ENCODE measurements around the gene USP17L26.
"Not testable (repeated sequence)": the region's sequence is repeated elsewhere in the genome, so short reads cannot be mapped to it uniquely, and the experiment has no call there.

USP17L26 gene, protein sequence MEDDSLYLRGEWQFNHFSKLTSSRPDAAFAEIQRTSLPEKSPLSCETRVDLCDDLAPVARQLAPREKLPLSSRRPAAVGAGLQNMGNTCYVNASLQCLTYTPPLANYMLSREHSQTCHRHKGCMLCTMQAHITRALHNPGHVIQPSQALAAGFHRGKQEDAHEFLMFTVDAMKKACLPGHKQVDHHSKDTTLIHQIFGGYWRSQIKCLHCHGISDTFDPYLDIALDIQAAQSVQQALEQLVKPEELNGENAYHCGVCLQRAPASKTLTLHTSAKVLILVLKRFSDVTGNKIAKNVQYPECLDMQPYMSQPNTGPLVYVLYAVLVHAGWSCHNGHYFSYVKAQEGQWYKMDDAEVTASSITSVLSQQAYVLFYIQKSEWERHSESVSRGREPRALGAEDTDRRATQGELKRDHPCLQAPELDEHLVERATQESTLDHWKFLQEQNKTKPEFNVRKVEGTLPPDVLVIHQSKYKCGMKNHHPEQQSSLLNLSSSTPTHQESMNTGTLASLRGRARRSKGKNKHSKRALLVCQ

DNA sequence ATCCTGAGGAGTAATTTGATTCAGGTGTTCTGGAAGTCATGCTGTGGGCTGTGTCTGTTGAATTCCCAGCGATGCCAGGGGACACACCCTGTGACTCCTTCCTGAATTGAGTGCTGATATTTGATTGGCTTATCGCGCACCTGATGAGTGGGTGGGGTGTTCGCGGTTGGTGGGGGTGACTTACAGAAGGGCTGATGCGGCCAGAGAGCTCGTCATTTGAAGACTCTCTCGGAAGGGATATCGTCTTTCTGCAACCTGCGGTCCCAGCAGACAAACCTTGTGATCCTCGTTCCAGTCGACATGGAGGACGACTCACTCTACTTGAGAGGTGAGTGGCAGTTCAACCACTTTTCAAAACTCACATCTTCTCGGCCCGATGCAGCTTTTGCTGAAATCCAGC lies at the start of gene USP17L26:
Gene USP17L26, plus strand, starts transcription at position 301 of the 400 bp plus-strand sequence. Its CDS starts 0 bp downstream, at position 301.
- in situ Hi-C loops (cut with MboI; ENCODE audit: low sequenced_read_pairs), result not testable (repeated sequence)

DNA sequence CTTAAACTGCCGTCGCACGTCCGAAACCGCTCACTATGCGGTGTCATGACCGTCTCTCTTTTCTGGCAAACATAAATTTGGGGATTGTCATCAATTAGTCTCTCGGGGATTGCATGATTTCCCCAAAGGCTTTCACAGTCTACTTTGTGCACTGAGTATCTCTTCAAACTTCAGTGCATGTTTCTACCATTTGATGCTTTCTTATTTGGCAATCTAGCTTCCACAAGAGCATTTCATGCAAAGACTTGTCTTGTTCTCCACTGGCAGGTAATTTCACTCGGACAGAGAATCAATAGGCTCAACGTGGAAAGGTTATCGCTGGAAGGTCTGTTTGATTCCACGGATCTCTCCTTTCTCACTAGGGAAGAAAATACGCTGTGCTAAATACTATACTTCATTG lies 10.3 kb upstream of the USP17L26 start:
- in situ Hi-C loops (cut with MboI; ENCODE audit: low sequenced_read_pairs), result not testable (repeated sequence)

DNA sequence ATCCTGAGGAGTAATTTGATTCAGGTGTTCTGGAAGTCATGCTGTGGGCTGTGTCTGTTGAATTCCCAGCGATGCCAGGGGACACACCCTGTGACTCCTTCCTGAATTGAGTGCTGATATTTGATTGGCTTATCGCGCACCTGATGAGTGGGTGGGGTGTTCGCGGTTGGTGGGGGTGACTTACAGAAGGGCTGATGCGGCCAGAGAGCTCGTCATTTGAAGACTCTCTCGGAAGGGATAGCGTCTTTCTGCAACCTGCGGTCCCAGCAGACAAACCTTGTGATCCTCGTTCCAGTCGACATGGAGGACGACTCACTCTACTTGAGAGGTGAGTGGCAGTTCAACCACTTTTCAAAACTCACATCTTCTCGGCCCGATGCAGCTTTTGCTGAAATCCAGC lies 9.6 kb upstream of the USP17L26 start, which contains the start of gene USP17L24:
Gene USP17L24, plus strand, starts transcription at position 301 of the 400 bp plus-strand sequence. Its CDS starts 0 bp downstream, at position 301.
- in situ Hi-C loops (cut with MboI; ENCODE audit: low sequenced_read_pairs), result not testable (repeated sequence)

DNA sequence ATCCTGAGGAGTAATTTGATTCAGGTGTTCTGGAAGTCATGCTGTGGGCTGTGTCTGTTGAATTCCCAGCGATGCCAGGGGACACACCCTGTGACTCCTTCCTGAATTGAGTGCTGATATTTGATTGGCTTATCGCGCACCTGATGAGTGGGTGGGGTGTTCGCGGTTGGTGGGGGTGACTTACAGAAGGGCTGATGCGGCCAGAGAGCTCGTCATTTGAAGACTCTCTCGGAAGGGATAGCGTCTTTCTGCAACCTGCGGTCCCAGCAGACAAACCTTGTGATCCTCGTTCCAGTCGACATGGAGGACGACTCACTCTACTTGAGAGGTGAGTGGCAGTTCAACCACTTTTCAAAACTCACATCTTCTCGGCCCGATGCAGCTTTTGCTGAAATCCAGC lies 4.8 kb upstream of the USP17L26 start, which contains the start of gene USP17L25:
Gene USP17L25, plus strand, starts transcription at position 301 of the 400 bp plus-strand sequence. Its CDS starts 0 bp downstream, at position 301.
- in situ Hi-C loops (cut with MboI; ENCODE audit: low sequenced_read_pairs), result not testable (repeated sequence)

DNA sequence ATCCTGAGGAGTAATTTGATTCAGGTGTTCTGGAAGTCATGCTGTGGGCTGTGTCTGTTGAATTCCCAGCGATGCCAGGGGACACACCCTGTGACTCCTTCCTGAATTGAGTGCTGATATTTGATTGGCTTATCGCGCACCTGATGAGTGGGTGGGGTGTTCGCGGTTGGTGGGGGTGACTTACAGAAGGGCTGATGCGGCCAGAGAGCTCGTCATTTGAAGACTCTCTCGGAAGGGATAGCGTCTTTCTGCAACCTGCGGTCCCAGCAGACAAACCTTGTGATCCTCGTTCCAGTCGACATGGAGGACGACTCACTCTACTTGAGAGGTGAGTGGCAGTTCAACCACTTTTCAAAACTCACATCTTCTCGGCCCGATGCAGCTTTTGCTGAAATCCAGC lies 4.6 kb downstream of the USP17L26 start, which contains the start of gene USP17L5:
Gene USP17L5, plus strand, starts transcription at position 301 of the 400 bp plus-strand sequence. Its CDS starts 0 bp downstream, at position 301.
- in situ Hi-C loops (cut with MboI; ENCODE audit: low sequenced_read_pairs), result not testable (repeated sequence)

DNA sequence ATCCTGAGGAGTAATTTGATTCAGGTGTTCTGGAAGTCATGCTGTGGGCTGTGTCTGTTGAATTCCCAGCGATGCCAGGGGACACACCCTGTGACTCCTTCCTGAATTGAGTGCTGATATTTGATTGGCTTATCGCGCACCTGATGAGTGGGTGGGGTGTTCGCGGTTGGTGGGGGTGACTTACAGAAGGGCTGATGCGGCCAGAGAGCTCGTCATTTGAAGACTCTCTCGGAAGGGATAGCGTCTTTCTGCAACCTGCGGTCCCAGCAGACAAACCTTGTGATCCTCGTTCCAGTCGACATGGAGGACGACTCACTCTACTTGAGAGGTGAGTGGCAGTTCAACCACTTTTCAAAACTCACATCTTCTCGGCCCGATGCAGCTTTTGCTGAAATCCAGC lies 9.4 kb downstream of the USP17L26 start, which contains the start of gene USP17L27:
Gene USP17L27, plus strand, starts transcription at position 301 of the 400 bp plus-strand sequence. Its CDS starts 0 bp downstream, at position 301.
- in situ Hi-C loops (cut with MboI; ENCODE audit: low sequenced_read_pairs), result not testable (repeated sequence)

DNA sequence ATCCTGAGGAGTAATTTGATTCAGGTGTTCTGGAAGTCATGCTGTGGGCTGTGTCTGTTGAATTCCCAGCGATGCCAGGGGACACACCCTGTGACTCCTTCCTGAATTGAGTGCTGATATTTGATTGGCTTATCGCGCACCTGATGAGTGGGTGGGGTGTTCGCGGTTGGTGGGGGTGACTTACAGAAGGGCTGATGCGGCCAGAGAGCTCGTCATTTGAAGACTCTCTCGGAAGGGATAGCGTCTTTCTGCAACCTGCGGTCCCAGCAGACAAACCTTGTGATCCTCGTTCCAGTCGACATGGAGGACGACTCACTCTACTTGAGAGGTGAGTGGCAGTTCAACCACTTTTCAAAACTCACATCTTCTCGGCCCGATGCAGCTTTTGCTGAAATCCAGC lies 14.1 kb downstream of the USP17L26 start, which contains the start of gene USP17L28:
Gene USP17L28, plus strand, starts transcription at position 301 of the 400 bp plus-strand sequence. Its CDS starts 0 bp downstream, at position 301.
- in situ Hi-C loops (cut with MboI; ENCODE audit: low sequenced_read_pairs), result not testable (repeated sequence)

DNA sequence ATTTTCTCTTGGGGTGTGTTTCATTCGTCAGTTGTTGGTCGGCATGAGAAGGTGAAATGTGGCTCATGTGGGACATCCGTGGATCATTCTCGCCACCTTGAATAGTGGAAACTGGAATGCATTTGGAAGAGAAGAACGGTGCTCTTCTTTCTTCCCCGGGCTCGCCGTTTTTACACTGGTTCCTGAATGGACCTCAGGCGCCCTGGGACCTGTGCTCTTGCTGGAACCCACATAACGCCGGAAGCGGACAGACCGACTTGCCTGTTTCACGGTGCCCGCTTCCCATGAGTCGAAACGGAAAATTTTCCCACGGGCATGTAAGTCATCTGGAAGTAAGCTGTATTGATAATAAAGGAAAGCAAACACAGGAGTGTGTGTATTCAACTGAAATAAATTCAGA lies 16.4 kb downstream of the USP17L26 start:
- in situ Hi-C loops (cut with MboI; ENCODE audit: low sequenced_read_pairs), result not testable (repeated sequence)

DNA sequence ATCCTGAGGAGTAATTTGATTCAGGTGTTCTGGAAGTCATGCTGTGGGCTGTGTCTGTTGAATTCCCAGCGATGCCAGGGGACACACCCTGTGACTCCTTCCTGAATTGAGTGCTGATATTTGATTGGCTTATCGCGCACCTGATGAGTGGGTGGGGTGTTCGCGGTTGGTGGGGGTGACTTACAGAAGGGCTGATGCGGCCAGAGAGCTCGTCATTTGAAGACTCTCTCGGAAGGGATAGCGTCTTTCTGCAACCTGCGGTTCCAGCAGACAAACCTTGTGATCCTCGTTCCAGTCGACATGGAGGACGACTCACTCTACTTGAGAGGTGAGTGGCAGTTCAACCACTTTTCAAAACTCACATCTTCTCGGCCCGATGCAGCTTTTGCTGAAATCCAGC lies 18.9 kb downstream of the USP17L26 start, which contains the start of gene USP17L29:
Gene USP17L29, plus strand, starts transcription at position 301 of the 400 bp plus-strand sequence. Its CDS starts 0 bp downstream, at position 301.
- in situ Hi-C loops (cut with MboI; ENCODE audit: low sequenced_read_pairs), result not testable (repeated sequence)

DNA sequence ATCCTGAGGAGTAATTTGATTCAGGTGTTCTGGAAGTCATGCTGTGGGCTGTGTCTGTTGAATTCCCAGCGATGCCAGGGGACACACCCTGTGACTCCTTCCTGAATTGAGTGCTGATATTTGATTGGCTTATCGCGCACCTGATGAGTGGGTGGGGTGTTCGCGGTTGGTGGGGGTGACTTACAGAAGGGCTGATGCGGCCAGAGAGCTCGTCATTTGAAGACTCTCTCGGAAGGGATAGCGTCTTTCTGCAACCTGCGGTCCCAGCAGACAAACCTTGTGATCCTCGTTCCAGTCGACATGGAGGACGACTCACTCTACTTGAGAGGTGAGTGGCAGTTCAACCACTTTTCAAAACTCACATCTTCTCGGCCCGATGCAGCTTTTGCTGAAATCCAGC lies 28.4 kb downstream of the USP17L26 start, which contains the start of gene USP17L30:
Gene USP17L30, plus strand, starts transcription at position 301 of the 400 bp plus-strand sequence. Its CDS starts 0 bp downstream, at position 301.
- in situ Hi-C loops (cut with MboI; ENCODE audit: low sequenced_read_pairs), result not testable (repeated sequence)

DNA sequence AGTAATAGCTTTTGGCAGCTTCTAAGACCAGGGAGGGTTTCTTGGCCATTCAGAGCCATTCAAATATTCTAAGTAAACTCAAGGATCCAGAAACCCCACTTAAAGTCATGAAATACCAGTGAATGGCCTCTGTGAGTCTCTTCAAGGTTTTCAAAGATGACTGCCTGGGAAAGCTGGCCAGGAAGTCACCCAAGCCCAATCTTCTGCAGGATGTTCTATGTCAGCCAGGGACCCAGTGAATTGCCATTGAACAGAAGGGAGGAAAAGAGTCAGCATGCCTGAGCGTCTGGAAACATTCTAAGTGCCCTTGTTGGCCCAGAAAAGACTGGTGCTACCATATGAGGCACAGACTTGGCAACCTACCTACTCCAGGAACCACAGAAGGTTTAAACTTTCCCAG lies 45.4 kb downstream of the USP17L26 start:
- in situ Hi-C loops (cut with MboI; ENCODE audit: low sequenced_read_pairs), result not testable (repeated sequence)

DNA sequence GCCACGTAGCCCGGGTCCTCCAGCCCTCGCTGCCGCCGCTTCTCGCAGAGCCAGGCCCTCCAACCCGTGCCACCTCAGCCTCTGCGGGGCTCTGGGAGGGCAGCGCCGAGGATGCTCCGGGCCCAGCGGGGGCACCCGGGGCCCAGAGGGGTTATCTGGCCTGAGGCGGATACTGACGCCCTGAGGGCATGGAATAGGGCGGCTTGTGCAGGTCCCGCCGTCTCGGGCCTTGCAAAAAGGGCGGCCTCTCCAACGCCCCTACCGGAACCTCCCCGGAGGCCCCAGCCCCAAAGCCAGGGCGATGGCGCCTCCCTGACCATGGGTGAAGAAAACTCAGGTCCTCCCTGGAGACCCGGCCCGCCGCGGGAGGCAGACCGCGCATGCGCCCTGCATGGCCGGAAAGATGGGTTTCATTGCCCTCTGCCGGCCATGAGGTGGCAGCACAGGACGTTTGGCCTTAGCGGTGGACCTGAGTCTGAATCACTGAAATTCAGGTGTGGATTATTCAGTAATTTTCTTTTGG lies 46.6 kb downstream of the USP17L26 start:
- in situ Hi-C loops (cut with MboI; ENCODE audit: low sequenced_read_pairs), result not testable (repeated sequence)

DNA sequence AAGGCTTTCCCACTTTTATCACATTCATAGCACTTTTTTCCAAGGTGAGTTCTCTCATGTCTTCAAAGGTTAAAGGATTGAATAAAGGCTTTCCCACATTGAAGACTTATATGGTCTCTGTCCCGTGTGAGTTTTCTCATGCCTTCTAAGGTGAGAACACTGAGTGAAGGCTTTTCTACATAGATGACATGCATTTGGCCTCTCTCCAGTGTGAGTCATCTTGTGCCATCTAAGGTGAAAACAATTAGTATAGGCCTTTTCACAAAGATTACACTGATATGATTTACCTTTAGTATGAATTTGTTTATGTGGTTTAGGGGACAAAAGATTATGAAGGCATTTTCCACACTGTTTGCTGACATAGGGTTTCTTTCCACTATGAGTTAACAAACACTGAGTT lies 49.7 kb downstream of the USP17L26 start:
- in situ Hi-C loops (cut with MboI; ENCODE audit: low sequenced_read_pairs), result no loop called here

All from hTERT RPE-1 (cell line).